Left lung (tissue), 10 donors: ENCODE data around the gene PPP1R16B. TPM values are rescaled to one million over a fixed set of nuclear protein-coding genes. Genes with fewer than 3 reads are reported as not detected.
"Not testable (repeated sequence)": the region's sequence is repeated elsewhere in the genome, so short reads cannot be mapped to it uniquely, and the experiment has no call there.

Experiments
- ATAC-seq: fragments of 200-7000 bp; cut with Tn5 transposase; one replicate; pipeline ENCODE4 v1.9.1; 2020; ENCODE audit warnings: moderate library complexity
- DNase-seq, 4 donors: peaks; one replicate each; pipeline ENCODE4 v3.0.0-alpha.2; 2013 to 2020
- H3K27ac ChIP-seq, 2 donors: fragments of 200-600 bp; sonication (generic) in 1 of 2; one replicate each; pipeline versions ENCODE4 v1.5.0 to v1.8.0; 2020 to 2021
- H3K27me3 ChIP-seq, 2 donors: fragments of 200-600 bp; sonication (generic) in 1 of 2; one replicate each; pipeline versions ENCODE4 v1.5.0 to v1.8.0; 2020 to 2021
- H3K36me3 ChIP-seq, 2 donors: fragments of 200-600 bp; sonication (generic) in 1 of 2; one replicate each; pipeline versions ENCODE4 v1.5.0 to v1.8.0; 2020 to 2021
- H3K4me1 ChIP-seq, 2 donors: fragments of 200-600 bp; one replicate each; pipeline ENCODE4 v1.8.0; 2021
- H3K4me3 ChIP-seq, 2 donors: fragments of 200-600 bp; sonication (generic) in 1 of 2; one replicate each; pipeline versions ENCODE4 v1.5.0 to v1.8.0; 2020 to 2021; ENCODE audit warnings: mild to moderate bottlenecking in 1 of 2
- H3K9me3 ChIP-seq, 2 donors: fragments of 200-600 bp; sonication (generic) in 1 of 2; one replicate each; pipeline versions ENCODE4 v1.5.0 to v1.8.0; 2020 to 2021
- intact Hi-C, 2 donors: fragments of 100-400 bp; cut with DNase I; formaldehyde crosslinking; loops; one replicate each; pipeline versions ENCODE4 v1.11.2 to v1.14.2; 2022
- polyA plus RNA-seq, 6 donors: library from polyadenylated mRNA; unstranded; fragments of 120-200 nt; gene quantifications; one replicate each; pipeline ENCODE4 v1.2.1, GENCODE V29; 2013; ENCODE audit not compliant: insufficient read length in 6 of 6
- total RNA-seq, 2 donors: library from RNA; stranded (reverse); fragmentation: NEBNext Ultra II Directional; extraction: Animal tissue kit (Norgen Biotek cat#: 25700); gene quantifications; one replicate each; pipeline ENCODE4 v1.2.1, GENCODE V29; 2021
- TF ChIP-seq, protein P1 (sequence below), 2 donors: fragments of 200-600 bp; sonication (generic) in 1 of 2; IDR thresholded peaks; one replicate each; pipeline versions ENCODE4 v1.5.0 to v1.8.0; 2021; ENCODE audit warnings: antibody characterized with exemption in 2 of 2
- donor health status: DM: no; HTN: yes; CAD: no.
- donor health status: DM: no; HTN: no; CAD: no.

Gene PPP1R16B
- total and polyA plus RNA-seq, 8 donors = 5.4 to 10.8 (median 7.8) TPM

DNA sequence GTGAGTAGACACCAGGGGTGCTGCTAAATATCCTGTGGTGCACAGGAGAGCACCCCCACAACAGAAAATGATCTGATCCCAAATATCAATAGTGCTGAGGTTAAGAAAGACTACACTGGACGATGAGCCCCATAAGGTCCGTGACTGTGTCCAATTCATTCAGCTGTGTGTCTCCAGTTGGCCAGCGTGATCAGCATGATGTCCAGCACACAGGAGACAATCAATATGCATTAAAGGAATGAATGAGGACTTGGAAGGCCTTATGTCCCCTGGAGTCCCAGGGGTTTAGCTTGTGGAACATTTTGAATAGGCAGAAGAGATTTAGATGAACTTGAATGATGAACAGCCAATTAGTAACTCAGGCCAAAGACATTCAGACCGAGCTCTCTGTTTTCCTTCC is 6.3 kb downstream of the PPP1R16B start:
- no peaks in the 10 kb centered on the region for H3K9me3 ChIP-seq
- H3K4me1 ChIP-seq = peaks cover 0 to 36% of the 10 kb centered on the region in 2 donors
- H3K4me3 ChIP-seq = no peak overlapping the region
- peak overlapping the region in 1 of 2 donors; percentile 37 for H3K27ac ChIP-seq
- H3K36me3 ChIP-seq = no peaks in the 10 kb centered on the region
- DNase-seq (no peak), ATAC-seq (no peak)
- intact Hi-C loops = no loop called here
- TF ChIP-seq, protein P1, sequence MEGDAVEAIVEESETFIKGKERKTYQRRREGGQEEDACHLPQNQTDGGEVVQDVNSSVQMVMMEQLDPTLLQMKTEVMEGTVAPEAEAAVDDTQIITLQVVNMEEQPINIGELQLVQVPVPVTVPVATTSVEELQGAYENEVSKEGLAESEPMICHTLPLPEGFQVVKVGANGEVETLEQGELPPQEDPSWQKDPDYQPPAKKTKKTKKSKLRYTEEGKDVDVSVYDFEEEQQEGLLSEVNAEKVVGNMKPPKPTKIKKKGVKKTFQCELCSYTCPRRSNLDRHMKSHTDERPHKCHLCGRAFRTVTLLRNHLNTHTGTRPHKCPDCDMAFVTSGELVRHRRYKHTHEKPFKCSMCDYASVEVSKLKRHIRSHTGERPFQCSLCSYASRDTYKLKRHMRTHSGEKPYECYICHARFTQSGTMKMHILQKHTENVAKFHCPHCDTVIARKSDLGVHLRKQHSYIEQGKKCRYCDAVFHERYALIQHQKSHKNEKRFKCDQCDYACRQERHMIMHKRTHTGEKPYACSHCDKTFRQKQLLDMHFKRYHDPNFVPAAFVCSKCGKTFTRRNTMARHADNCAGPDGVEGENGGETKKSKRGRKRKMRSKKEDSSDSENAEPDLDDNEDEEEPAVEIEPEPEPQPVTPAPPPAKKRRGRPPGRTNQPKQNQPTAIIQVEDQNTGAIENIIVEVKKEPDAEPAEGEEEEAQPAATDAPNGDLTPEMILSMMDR (IDR thresholded peaks at IDR 0.05) = no peak
- H3K27me3 ChIP-seq = peaks cover 10 to 32% of the 10 kb centered on the region in 2 donors

- Histone ChIP-seq H3K9me3 (no peaks in the 10 kb centered on the region), H3K4me3 (no peak overlapping the region), H3K27ac (peak overlapping the region in 1 of 2 donors; percentile 37), H3K4me1 (peaks cover 0 to 35% of the 10 kb centered on the region in 2 donors), H3K36me3 (no peaks in the 10 kb centered on the region), H3K27me3 (peaks cover 6 to 28% of the 10 kb centered on the region in 2 donors)
- ATAC-seq (no peak), DNase-seq (no peak)
- TF ChIP-seq, protein P1 (IDR thresholded peaks at IDR 0.05) = no peak
- intact Hi-C loops = no loop called here
These were observed 6.7 kb downstream of the PPP1R16B start for GRCh38 chr20:38812182-38812581.

- TF ChIP-seq, protein P1 (IDR thresholded peaks at IDR 0.05) = no peak
These were observed 7.4 kb downstream of the PPP1R16B start for GRCh38 chr20:38812709-38813573.

DNA sequence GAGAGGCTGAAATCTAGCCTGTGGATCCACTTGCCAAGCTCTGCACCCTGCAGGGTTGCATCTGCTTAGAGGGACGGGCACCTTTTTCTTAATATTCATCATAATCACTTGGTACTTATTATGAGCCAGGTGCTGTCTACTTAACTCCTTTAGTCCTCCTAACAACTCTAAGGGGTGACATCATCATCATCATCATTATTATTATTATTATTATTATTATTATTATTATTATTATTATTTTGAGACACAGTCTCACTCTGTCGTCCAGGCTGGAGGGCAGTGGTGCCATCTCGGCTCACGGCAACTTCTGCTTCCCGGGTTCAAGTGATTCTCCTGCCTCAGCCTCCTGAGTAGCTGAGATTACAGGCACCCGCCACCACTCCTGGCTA is 8.1 kb downstream of the PPP1R16B start:
- ATAC-seq, intact Hi-C loops, H3K27ac ChIP-seq, H3K4me3 ChIP-seq, H3K36me3 ChIP-seq, H3K9me3 ChIP-seq, DNase-seq: not testable (repeated sequence)
- Histone ChIP-seq H3K4me1 (peaks cover 0 to 24% of the 10 kb centered on the region in 2 donors), H3K27me3 (peaks cover 0 to 14% of the 10 kb centered on the region in 2 donors)

More at GRCh38 chr20:38812709-38813573, 7.4 kb downstream of the PPP1R16B start:
- Histone ChIP-seq H3K27ac (peak overlapping the region in 1 of 2 donors; percentile 37), H3K36me3 (no peaks in the 10 kb centered on the region), H3K9me3 (no peaks in the 10 kb centered on the region), H3K4me1 (peaks cover 0 to 30% of the 10 kb centered on the region in 2 donors), H3K4me3 (no peak overlapping the region), H3K27me3 (peaks cover 0 to 20% of the 10 kb centered on the region in 2 donors)
- intact Hi-C loops = no loop called here
- ATAC-seq (no peak), DNase-seq (no peak)

DNA sequence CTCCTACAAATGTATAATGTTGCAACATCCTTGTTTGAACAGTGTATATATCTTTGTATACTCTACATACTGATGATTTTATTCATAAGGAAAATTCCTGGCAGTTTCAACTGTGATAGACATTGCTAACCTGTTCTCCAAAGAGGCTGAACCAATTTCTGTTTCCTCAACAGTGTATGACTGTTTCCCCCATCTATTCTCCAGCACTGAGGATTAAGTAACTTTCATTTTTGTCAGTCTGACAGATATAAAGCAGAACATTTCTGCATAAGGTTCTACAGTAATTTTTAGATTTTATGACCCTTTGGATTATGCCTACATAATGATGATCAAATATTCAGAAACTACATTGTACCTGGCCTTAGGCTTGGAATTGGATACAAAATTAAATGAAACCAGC is 9.9 kb downstream of the PPP1R16B start:
- no peak for ATAC-seq
- Histone ChIP-seq H3K9me3 (no peaks in the 10 kb centered on the region), H3K27ac (no peak overlapping the region), H3K27me3 (no peaks in the 10 kb centered on the region), H3K4me3 (no peak overlapping the region), H3K36me3 (no peaks in the 10 kb centered on the region), H3K4me1 (peaks cover 0 to 20% of the 10 kb centered on the region in 2 donors)
- no peak for DNase-seq
- TF ChIP-seq, protein P1 (IDR thresholded peaks at IDR 0.05) = no peak
- intact Hi-C loops = no loop called here
